DOHH2 (cell line): ENCODE measurements around the gene TDRD9.

ENCODE experiments used
- CTCF ChIP-seq: fragments of 200-600 bp; sonication (generic); IDR thresholded peaks from one replicate; pipeline ENCODE4 v1.5.1; 2014; ENCODE audit warnings: antibody characterized with exemption, mild to moderate bottlenecking, low read depth, low read length; ENCODE audit not compliant: poor library complexity, severe bottlenecking
- EZH2phosphoT487 ChIP-seq: fragments of 200-600 bp; sonication (generic); IDR thresholded peaks from 2 replicates; pipeline ENCODE4 v1.6.1; 2017; ENCODE audit warnings: borderline replicate concordance, mild to moderate bottlenecking, antibody characterized with exemption, low read length, moderate library complexity, mixed read lengths

GRCh38 chr14:104014764-104015163 is 86.5 kb downstream of the TDRD9 start:
- TF ChIP-seq CTCF = no peak
- TF ChIP-seq EZH2phosphoT487 = no peak
